ENCODE measurements around the gene SLC25A40.

- TF ChIP-seq CTCF (IDR thresholded peaks at IDR 0.05; ENCODE audit: borderline replicate concordance, extremely low read depth, low read length, poor library complexity, severe bottlenecking) (no peak), EZH2 (IDR thresholded peaks at IDR 0.05; ENCODE audit: borderline replicate concordance, low read depth, low read length, severe bottlenecking) (no peak)
These were observed 19.2 kb upstream of the SLC25A40 start for GRCh38 chr7:87895363-87895762.

Measured in DND-41 (cell line).